Measurements from ENCODE around the gene RIMS4. TPM values are rescaled to one million over a fixed set of nuclear protein-coding genes. Genes with fewer than 3 reads are reported as not detected.

RIMS4 gene
- total RNA-seq, 2 experiments from 2014 or later: 0.07 TPM

DNA sequence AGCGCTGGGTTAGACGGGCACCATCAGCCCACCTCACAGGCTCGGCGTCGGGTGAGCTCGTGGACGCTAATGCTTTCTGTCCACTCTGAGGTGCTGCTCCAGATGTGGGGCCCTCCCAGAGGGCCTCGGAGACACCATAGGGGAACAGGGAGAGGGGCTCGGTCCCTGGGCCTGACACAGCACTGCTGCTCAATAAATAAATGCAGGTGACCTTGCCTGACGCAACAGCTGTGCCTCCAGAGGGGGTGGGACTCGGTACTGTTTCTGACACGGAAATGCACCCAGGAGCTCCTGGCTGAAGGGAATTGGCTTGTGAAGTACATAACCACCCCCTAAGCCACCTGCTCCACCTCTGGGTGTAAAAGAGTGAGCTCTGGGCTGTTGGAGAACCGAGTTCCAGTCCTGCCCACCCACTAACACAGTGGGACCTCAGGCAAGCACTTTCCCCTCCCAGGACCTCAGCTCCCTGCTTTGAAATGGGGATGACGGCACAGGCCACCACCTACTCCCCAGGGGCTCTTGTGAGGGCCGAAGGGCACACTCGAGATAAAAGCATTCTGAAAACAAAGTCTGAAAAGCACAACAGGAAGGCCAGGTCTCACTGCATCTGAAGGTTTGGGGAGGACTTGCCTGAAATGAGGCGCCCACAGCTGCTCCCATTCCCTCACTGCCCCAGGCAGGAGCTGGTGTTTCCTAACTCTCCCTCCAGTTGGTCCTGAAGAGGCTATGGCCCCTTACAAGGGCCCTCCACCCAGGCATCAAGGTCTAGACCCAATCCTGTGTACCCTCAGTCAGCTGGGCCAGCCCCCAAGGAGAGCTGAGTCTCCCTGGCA, 58.0 kb downstream of the RIMS4 start:
- peaks cover 3% of the 10 kb centered on the region for H3K4me1 Mint-ChIP-seq (ENCODE audit: low read depth)
- DNase-seq: no peak
- CTCF ChIA-PET: interaction anchor here (0.7 to 1.2 kb wide), 3 partner anchors 9 to 127 kb away, joined by 3 read pairs; no protein-coding TSS in a partner anchor
- intact Hi-C loops (cut with micrococcal nuclease): no loop called here
- H3K36me3 Mint-ChIP-seq (ENCODE audit: low read depth): peaks cover 1% of the 10 kb centered on the region
- H3K4me3 Mint-ChIP-seq: no peak overlapping the region
- peaks cover 7% of the 10 kb centered on the region for H3K27me3 Mint-ChIP-seq (ENCODE audit: low read depth)
- H3K27ac Mint-ChIP-seq: no peak overlapping the region
- no peaks in the 10 kb centered on the region for H3K9me3 Mint-ChIP-seq

DNA sequence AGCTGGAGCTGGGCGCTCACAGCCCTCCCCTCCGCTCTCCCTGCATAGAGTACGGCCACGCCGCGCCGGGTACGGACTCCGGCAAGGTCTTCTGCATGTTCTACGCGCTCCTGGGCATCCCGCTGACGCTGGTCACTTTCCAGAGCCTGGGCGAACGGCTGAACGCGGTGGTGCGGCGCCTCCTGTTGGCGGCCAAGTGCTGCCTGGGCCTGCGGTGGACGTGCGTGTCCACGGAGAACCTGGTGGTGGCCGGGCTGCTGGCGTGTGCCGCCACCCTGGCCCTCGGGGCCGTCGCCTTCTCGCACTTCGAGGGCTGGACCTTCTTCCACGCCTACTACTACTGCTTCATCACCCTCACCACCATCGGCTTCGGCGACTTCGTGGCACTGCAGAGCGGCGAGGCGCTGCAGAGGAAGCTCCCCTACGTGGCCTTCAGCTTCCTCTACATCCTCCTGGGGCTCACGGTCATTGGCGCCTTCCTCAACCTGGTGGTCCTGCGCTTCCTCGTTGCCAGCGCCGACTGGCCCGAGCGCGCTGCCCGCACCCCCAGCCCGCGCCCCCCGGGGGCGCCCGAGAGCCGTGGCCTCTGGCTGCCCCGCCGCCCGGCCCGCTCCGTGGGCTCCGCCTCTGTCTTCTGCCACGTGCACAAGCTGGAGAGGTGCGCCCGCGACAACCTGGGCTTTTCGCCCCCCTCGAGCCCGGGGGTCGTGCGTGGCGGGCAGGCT, 60.1 kb downstream of the RIMS4 start:
- H3K9me3 Mint-ChIP-seq: no peaks in the 10 kb centered on the region
- no peak overlapping the region for H3K27ac Mint-ChIP-seq
- peaks cover 11% of the 10 kb centered on the region for H3K27me3 Mint-ChIP-seq (ENCODE audit: low read depth)
- no peak overlapping the region for H3K4me3 Mint-ChIP-seq
- peak; percentile 12 for DNase-seq
- peaks cover 15% of the 10 kb centered on the region for H3K4me1 Mint-ChIP-seq (ENCODE audit: low read depth)
- CTCF ChIA-PET: interaction anchor here (0.8 to 1.3 kb wide), 3 partner anchors 8 to 122 kb away, joined by 3 to 4 read pairs (median 4); no protein-coding TSS in a partner anchor
- peaks cover 2% of the 10 kb centered on the region for H3K36me3 Mint-ChIP-seq (ENCODE audit: low read depth)
- intact Hi-C loops (cut with micrococcal nuclease): no loop called here

DNA sequence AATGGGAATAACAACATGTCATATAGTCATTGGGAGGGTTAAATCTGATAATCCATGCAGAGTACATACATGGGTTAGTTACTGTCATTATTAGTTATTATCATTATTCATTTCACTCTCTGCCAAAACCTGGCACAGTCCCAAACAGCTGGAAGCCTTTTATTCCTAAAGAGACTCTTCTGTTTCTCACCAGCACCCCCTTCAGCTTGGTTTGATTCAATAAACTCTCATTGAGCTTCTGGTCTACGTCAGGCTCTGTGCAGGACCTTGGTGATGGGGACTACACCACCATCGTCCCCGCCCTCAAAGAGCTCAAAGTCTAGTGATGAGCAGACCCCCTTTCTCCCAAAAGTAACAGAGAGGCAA, 62.4 kb downstream of the RIMS4 start:
- CTCF ChIA-PET: interaction anchor here (0.6 to 3.2 kb wide), 33 partner anchors 9 to 689 kb away, joined by 3 to 26 read pairs (median 4); partner anchors contain the start of gene RIMS4
- Mint-ChIP-seq H3K4me1 (ENCODE audit: low read depth) (peaks cover 17% of the 10 kb centered on the region), H3K27me3 (ENCODE audit: low read depth) (peaks cover 11% of the 10 kb centered on the region), H3K4me3 (no peak overlapping the region), H3K27ac (no peak overlapping the region), H3K9me3 (no peaks in the 10 kb centered on the region), H3K36me3 (ENCODE audit: low read depth) (peaks cover 2% of the 10 kb centered on the region)
- intact Hi-C loops (cut with micrococcal nuclease): loop anchor here (5.0 kb wide), 1 partner anchor 64 kb away; the partner anchor contains the start of gene RIMS4
- DNase-seq: no peak

DNA sequence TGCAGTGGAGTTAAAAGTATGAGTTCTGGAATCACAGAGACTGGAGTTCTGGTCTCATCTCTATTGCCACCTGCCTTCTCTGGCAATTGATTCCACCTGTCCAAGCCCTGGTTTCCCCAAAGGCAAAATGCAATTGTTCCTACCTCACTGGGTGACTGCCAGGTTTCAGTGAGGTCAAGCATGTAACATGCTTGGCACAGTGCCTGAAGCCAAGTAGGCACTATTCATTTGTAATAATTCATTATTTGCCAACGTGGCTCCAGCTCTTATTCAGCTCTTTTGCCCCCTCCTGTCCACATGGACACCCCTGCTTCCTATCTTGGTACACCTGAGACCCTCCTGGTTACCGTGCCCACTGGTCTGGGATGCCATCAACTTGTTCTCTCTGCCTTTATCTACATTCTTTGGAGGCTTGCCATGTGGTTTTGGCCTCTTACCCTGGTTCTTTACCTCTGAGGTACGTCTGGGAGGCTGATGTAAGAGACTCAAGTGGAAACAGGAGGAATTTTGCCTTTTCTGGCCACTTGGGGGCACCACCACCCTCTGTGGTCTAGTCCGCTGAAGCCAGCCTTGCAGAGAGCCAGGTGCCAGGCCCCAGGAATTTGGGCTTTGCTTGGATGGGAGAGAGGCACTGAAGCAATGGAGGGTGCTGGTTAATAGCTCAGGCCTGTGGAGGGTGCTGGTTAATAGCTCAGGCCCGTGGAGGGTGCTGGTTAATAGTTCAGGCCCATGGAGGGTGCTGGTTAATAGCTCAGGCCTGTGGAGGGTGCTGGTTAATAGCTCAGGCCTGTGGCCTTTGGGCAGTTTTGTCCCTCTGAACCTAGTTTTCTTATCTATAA, 63.0 kb downstream of the RIMS4 start:
- intact Hi-C loops (cut with micrococcal nuclease): loop anchor here (1.0 to 5.0 kb wide), 4 partner anchors 65 to 349 kb away; partner anchors contain the start of gene RIMS4
- H3K4me3 Mint-ChIP-seq: peak overlapping the region; percentile 83
- no peaks in the 10 kb centered on the region for H3K9me3 Mint-ChIP-seq

DNA sequence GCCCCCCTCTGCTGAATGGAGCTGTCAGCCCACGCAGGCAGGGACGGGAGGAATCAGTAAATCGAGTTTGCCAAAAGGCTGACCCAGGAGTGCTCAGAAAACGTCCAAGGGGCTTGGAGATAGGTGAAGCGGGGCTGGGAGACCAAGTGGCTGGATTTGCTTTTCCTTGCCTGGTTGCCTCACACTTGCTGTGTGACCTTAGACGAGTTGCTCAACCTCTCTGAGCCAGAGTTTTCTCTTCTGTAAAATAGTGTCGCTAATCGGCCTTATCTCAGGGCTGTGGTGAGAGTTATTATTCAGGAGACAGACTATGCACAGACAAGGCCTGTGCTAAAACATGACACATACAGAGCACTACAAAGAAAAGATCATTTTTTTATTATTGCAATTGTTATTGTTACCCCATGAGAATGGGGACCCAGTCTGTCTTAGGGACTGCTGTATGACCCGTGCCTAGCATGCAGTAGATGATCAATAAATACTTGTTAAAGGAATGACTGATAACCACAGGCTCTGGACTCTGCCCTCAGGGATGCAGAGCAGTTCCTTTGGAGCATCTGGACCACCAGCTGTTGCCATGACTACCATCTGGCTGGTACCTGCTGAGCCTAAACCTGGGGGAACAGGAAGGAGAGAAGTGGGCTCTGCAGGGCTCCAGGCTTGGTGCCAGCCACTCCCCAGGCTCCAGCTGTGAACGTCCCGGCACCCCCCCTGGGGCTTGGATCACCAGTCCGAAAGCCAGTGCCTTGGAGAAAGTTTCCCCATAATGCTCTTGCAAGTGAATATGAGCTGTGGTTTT, 63.8 kb downstream of the RIMS4 start:
- H3K36me3 Mint-ChIP-seq (ENCODE audit: low read depth): peaks cover 2% of the 10 kb centered on the region
- CTCF ChIA-PET: interaction anchor here (0.6 to 3.2 kb wide), 22 partner anchors 9 to 533 kb away, joined by 3 to 26 read pairs (median 5); no protein-coding TSS in a partner anchor
- intact Hi-C loops (cut with micrococcal nuclease): loop anchor here (1.0 to 5.0 kb wide), 4 partner anchors 66 to 350 kb away; partner anchors contain the start of gene RIMS4
- no peaks in the 10 kb centered on the region for H3K9me3 Mint-ChIP-seq
- peak; percentile 9 for DNase-seq
- peaks cover 17% of the 10 kb centered on the region for H3K4me1 Mint-ChIP-seq (ENCODE audit: low read depth)
- peaks cover 10% of the 10 kb centered on the region for H3K27me3 Mint-ChIP-seq (ENCODE audit: low read depth)
- peak overlapping the region; percentile 83 for H3K4me3 Mint-ChIP-seq
- no peak overlapping the region for H3K27ac Mint-ChIP-seq

More for the DNA sequence above, 63.0 kb downstream of the RIMS4 start:
- Mint-ChIP-seq H3K36me3 (ENCODE audit: low read depth) (peaks cover 2% of the 10 kb centered on the region), H3K27ac (peak overlapping the region; percentile 80), H3K27me3 (ENCODE audit: low read depth) (peaks cover 11% of the 10 kb centered on the region), H3K4me1 (ENCODE audit: low read depth) (peaks cover 17% of the 10 kb centered on the region)
- CTCF ChIA-PET: interaction anchor here (0.6 to 3.2 kb wide), 41 partner anchors 9 to 537 kb away, joined by 3 to 26 read pairs (median 4); partner anchors contain the start of gene RIMS4
- DNase-seq: peak; percentile 89

DNA sequence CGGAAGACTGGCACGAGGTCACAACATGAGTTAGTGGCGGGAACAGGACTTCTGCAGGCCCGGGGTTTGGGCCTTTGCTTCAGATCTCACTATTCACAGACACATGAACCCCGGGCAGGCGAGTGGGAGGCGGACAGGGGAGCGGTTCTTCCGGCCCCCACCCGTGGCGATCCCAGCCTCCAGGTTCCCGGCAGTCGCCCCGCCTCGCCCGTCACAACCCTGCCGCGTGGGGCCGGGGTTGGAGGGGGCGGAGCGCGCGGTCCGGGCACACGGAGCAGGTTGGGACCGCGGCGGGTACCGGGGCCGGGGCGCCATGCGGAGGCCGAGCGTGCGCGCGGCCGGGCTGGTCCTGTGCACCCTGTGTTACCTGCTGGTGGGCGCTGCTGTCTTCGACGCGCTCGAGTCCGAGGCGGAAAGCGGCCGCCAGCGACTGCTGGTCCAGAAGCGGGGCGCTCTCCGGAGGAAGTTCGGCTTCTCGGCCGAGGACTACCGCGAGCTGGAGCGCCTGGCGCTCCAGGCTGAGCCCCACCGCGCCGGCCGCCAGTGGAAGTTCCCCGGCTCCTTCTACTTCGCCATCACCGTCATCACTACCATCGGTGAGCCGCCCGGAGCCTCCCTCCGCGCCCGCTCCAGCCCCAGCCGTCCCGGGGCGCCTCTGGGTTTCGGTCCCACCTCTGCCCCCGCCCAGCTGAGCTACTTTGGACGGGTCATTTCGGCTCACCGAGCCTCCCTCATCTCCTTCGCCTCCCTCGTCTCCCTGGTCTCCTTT, 64.6 kb downstream of the RIMS4 start, which contains the start of gene KCNK15:
Gene KCNK15 (plus strand): TSS at position 268 of the 769 bp plus-strand sequence. CDS start 46 bp downstream, at position 314.
- H3K27ac Mint-ChIP-seq: no peak within 1 kb of the TSS
- H3K36me3 Mint-ChIP-seq (ENCODE audit: low read depth): peaks cover 2% of the 10 kb centered on the region
- H3K4me1 Mint-ChIP-seq (ENCODE audit: low read depth): peaks cover 17% of the 10 kb centered on the region
- intact Hi-C loops (cut with micrococcal nuclease): loop anchor here (2.0 to 5.0 kb wide), 3 partner anchors 67 to 351 kb away; partner anchors contain the start of gene RIMS4
- peaks cover 7% of the 10 kb centered on the region for H3K27me3 Mint-ChIP-seq (ENCODE audit: low read depth)
- H3K9me3 Mint-ChIP-seq: no peaks in the 10 kb centered on the region
- CTCF ChIA-PET: interaction anchor here (0.6 to 3.2 kb wide), 5 partner anchors 13 to 136 kb away, joined by 3 to 26 read pairs (median 12); no protein-coding TSS in a partner anchor
- DNase-seq: peak; percentile 64
- peak within 1 kb of the TSS; percentile 83 for H3K4me3 Mint-ChIP-seq

DNA sequence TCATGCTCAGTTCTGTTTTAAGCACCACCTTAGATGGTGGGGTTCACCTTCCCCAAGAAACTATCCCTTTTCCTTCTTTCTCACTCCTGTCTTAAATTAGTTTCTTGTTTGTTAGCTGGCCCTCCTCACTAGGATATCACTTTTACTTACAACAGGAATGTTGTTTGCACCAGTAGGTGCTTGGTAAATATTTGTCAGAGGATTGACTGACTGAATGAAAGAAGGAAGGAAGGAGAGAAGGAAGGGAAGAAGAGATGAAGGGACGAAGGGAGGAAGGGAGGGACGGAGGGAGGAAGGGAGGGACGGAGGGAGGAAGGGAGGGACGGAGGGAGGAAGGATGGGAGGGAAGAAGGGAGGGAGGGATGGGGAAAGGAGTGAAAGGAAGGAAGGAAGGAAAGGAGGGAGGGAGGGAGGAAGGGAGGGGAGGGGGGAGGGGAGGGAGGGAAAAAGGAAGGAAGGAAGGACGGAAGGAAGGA, 65.2 kb downstream of the RIMS4 start:
- DNase-seq: no peak
- CTCF ChIA-PET: interaction anchor here (1.2 to 3.2 kb wide), 2 partner anchors 63 to 136 kb away, joined by 3 to 12 read pairs; no protein-coding TSS in a partner anchor
- H3K27me3 Mint-ChIP-seq (ENCODE audit: low read depth): peaks cover 7% of the 10 kb centered on the region
- H3K27ac Mint-ChIP-seq: no peak overlapping the region
- H3K9me3 Mint-ChIP-seq: no peaks in the 10 kb centered on the region
- peaks cover 2% of the 10 kb centered on the region for H3K36me3 Mint-ChIP-seq (ENCODE audit: low read depth)
- intact Hi-C loops (cut with micrococcal nuclease): loop anchor here (5.0 kb wide), 1 partner anchor 67 kb away; the partner anchor contains the start of gene RIMS4
- H3K4me3 Mint-ChIP-seq: peak overlapping the region; percentile 71
- peaks cover 17% of the 10 kb centered on the region for H3K4me1 Mint-ChIP-seq (ENCODE audit: low read depth)

DNA sequence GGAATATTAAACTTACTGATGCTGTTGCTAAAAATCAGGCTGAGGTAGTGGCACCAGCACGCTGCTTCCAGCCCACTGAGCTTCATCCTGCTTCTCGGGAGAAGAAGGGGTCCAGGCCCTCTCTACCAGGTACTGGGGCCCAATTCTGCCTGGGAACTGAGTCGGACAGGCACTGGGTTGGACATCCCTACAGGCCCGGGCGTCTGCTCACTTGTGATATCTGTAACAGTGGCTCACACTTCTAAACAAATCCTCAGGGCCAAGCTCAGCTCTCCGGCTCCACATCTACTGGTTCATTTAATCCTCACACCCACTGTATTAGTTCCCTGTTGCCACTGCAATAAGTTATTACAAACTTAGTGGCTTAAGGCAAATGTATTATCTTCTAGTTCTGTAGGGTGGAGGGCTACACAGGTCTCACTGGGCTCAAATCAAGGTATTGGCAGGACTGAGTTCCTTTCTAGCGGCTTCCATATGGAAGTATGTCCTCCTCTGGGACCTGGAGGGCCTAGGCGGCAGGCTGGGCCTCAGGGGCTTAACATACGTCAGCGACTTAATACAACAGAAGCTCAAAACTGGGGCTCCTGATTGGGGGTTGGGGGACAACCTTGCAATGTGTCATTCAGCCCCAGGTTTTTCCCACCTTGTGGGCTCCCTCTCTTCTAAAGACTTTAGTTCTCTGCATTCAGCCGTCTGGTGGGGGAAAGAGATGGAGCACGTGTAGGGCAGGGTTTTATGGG, 66.3 kb downstream of the RIMS4 start:
- no peak for DNase-seq
- CTCF ChIA-PET: interaction anchor here (1.0 to 1.2 kb wide), 2 partner anchors 8 to 135 kb away, joined by 3 read pairs; no protein-coding TSS in a partner anchor
- intact Hi-C loops (cut with micrococcal nuclease): no loop called here
- H3K27me3 Mint-ChIP-seq (ENCODE audit: low read depth): peaks cover 7% of the 10 kb centered on the region
- no peak overlapping the region for H3K27ac Mint-ChIP-seq
- H3K36me3 Mint-ChIP-seq (ENCODE audit: low read depth): peaks cover 2% of the 10 kb centered on the region
- peaks cover 17% of the 10 kb centered on the region for H3K4me1 Mint-ChIP-seq (ENCODE audit: low read depth)
- H3K4me3 Mint-ChIP-seq: no peak overlapping the region
- H3K9me3 Mint-ChIP-seq: no peaks in the 10 kb centered on the region

DNA sequence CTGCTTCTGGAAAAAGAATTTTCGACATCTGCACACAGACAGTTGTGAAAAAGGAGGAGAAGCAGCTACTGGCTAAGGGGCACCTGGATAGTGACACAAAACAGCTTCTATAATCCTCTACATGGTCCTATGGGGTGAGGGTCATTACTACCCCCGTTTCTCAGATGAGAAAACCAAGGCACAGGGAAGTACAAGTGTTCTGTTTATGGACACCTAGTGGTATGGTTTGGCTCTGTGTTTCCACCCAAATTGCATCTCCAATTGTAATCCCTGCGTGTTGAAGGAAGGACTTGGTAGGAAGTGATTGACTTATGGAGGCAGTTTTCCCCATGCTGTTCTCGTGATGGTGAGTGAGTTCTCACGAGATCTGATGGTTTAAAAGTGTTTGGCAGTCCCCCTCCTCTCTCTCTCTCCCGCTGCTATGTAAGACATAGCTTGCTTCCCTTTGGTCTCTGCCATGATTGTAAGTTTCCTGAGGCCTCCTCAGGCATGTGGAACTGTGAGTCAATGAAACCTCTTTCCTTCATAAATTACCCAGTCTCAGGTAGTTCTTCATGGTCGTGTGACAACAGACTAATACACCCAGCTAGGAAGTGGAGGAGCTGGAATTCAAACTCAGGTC, 67.2 kb downstream of the RIMS4 start:
- intact Hi-C loops (cut with micrococcal nuclease): no loop called here
- CTCF ChIA-PET: interaction anchor here (1.0 to 1.6 kb wide), 2 partner anchors 9 to 58 kb away, joined by 3 read pairs; no protein-coding TSS in a partner anchor
- H3K27me3 Mint-ChIP-seq (ENCODE audit: low read depth): peaks cover 7% of the 10 kb centered on the region

More for the DNA sequence above, 67.2 kb downstream of the RIMS4 start:
- peaks cover 2% of the 10 kb centered on the region for H3K36me3 Mint-ChIP-seq (ENCODE audit: low read depth)
- DNase-seq: no peak
- peaks cover 21% of the 10 kb centered on the region for H3K4me1 Mint-ChIP-seq (ENCODE audit: low read depth)
- H3K27ac Mint-ChIP-seq: no peak overlapping the region
- no peaks in the 10 kb centered on the region for H3K9me3 Mint-ChIP-seq
- H3K4me3 Mint-ChIP-seq: no peak overlapping the region
